GM12878 (cell line): ENCODE data around the gene CRYAA. TPM values are rescaled to one million over a fixed set of nuclear protein-coding genes. Genes with fewer than 3 reads are reported as not detected.

Source experiments
- ATAC-seq: fragments of 200-7000 bp; cut with Tn5 transposase; 3 replicates; pipeline ENCODE4 v1.9.1; 2020; ENCODE audit warnings: mild to moderate bottlenecking, moderate library complexity
- BruUV-seq: library from RNA; stranded (reverse); fragments of 400-500 nt; replicated peaks from 2 replicates; lab custom pipeline; 2021; lab: Mats Ljungman, UMichigan
- CTCF ChIA-PET: fragments of 300-600 bp; sonication (Branson Sonifier 250); formaldehyde crosslinking; extraction: SDS; loops from one replicate; lab custom pipeline; 2021; ENCODE audit warnings: inconsistent platforms; lab: Yijun Ruan, JAX
- POLR2A ChIA-PET: fragments of 350-600 bp; formaldehyde crosslinking; extraction: SDS; loops from one replicate; lab custom pipeline; 2021; ENCODE audit warnings: inconsistent platforms; lab: Charles Lee
- RAD21 ChIA-PET: fragments of 300-600 bp; sonication (Branson Sonifier 250); formaldehyde crosslinking; loops from one replicate; lab custom pipeline; 2023; ENCODE audit warnings: antibody characterized with exemption; ENCODE audit not compliant: unreplicated experiment; lab: Charles Lee
- SMC1A ChIA-PET: fragments of 300-600 bp; sonication (Branson Sonifier 250); formaldehyde crosslinking; loops from one replicate; lab custom pipeline; 2023; ENCODE audit not compliant: unreplicated experiment, uncharacterized antibody; lab: Charles Lee
- DNase-seq: peaks from one replicate; pipeline ENCODE4 v3.0.0-alpha.2; 2011; ENCODE audit warnings: low read depth, low spot score
- FAIRE-seq: peaks from 3 replicates; lab custom pipeline; 2011; peaks lifted over from hg19 to GRCh38; lab: Jason Lieb, UNC
- H2AFZ ChIP-seq: 2 replicates; pipeline ENCODE4 v1.6.0; 2011; ENCODE audit warnings: low read depth, low read length, control low read depth; ENCODE audit not compliant: control insufficient read depth
- H3K27ac ChIP-seq: 2 replicates; pipeline ENCODE4 v1.5.1; 2011; ENCODE audit warnings: control low read depth; ENCODE audit not compliant: control insufficient read depth, insufficient read depth
- H3K27me3 ChIP-seq, 2 experiments: replicated peaks in 1 of 2; 2 replicates each; pipeline versions ENCODE4 v1.6.0 to v1.6.1; 2011; ENCODE audit warnings: low read length in 1 of 2; ENCODE audit not compliant: control insufficient read depth in 2 of 2, insufficient read depth in 2 of 2
- H3K36me3 ChIP-seq, 2 experiments: 2 replicates each; pipeline ENCODE4 v1.5.1; 2011; ENCODE audit warnings: low read length in 1 of 2; ENCODE audit not compliant: control insufficient read depth in 2 of 2, insufficient read depth in 2 of 2
- H3K4me1 ChIP-seq: 2 replicates; pipeline ENCODE4 v1.6.1; 2011; ENCODE audit warnings: mild to moderate bottlenecking, low read length, moderate library complexity, mixed read lengths; ENCODE audit not compliant: control insufficient read depth, insufficient read depth
- H3K4me2 ChIP-seq: 2 replicates; pipeline ENCODE4 v1.6.0; 2011; ENCODE audit warnings: control low read depth; ENCODE audit not compliant: control insufficient read depth, insufficient read depth
- H3K4me3 ChIP-seq: fragments of 200-600 bp; sonication (generic); 2 replicates; pipeline ENCODE4 v1.5.1; 2016
- H3K79me2 ChIP-seq: 2 replicates; pipeline ENCODE4 v1.6.0; 2011; ENCODE audit warnings: low read length; ENCODE audit not compliant: control insufficient read depth, insufficient read depth
- H3K9ac ChIP-seq: 2 replicates; pipeline ENCODE4 v1.8.0; 2011; ENCODE audit warnings: low read length, control low read depth, mixed read lengths; ENCODE audit not compliant: control insufficient read depth, insufficient read depth
- H3K9me3 ChIP-seq: replicated peaks from 3 replicates; pipeline ENCODE4 v1.5.1; 2011; ENCODE audit warnings: mild to moderate bottlenecking, low read length; ENCODE audit not compliant: control insufficient read depth, insufficient read depth
- H4K20me1 ChIP-seq: 2 replicates; pipeline ENCODE4 v1.6.0; 2011; ENCODE audit not compliant: control insufficient read depth, insufficient read depth
- ATF7 ChIP-seq: fragments of 450-650 bp; IDR thresholded peaks from 2 replicates; pipeline ENCODE4 v1.6.1; 2016; ENCODE audit warnings: low read depth, mild to moderate bottlenecking
- CEBPB ChIP-seq, 2 experiments: fragments of 150-350 bp in 1 of 2; IDR thresholded peaks; 2 replicates each; pipeline ENCODE4 v1.6.1; 2012 to 2014; ENCODE audit warnings: low read depth in 2 of 2, low read length in 2 of 2, borderline replicate concordance in 1 of 2, inconsistent platforms in 1 of 2
- CREB1 ChIP-seq: IDR thresholded peaks from 2 replicates; pipeline ENCODE4 v1.6.1; 2012; ENCODE audit warnings: low read depth, mild to moderate bottlenecking, inconsistent platforms
- CREM ChIP-seq: IDR thresholded peaks from 2 replicates; pipeline ENCODE4 v1.6.1; 2014; ENCODE audit warnings: antibody characterized with exemption, low read depth
- EED ChIP-seq: sonication (generic); IDR thresholded peaks from 2 replicates; pipeline ENCODE4 v1.6.1; 2016; ENCODE audit warnings: antibody characterized with exemption, low read depth
- FOXM1 ChIP-seq: IDR thresholded peaks from 2 replicates; pipeline ENCODE4 v1.6.1; 2012; ENCODE audit warnings: low read depth, mild to moderate bottlenecking, inconsistent platforms, low read length, moderate library complexity
- MXI1 ChIP-seq: fragments of 150-350 bp; IDR thresholded peaks from 2 replicates; pipeline ENCODE4 v1.6.1; 2011; ENCODE audit warnings: low read depth, mild to moderate bottlenecking, inconsistent platforms, low read length, improper control_type of control experiment
- MYC ChIP-seq: IDR thresholded peaks from 2 replicates; pipeline ENCODE4 v1.6.1; 2011; ENCODE audit warnings: mild to moderate bottlenecking, low read length, moderate library complexity, inconsistent platforms; ENCODE audit not compliant: insufficient read depth, insufficient replicate concordance, insufficient read length, severe bottlenecking
- SPI1 ChIP-seq: IDR thresholded peaks from 2 replicates; pipeline ENCODE4 v1.6.1; 2011; ENCODE audit warnings: low read depth, mild to moderate bottlenecking, low read length, moderate library complexity, borderline replicate concordance; ENCODE audit not compliant: insufficient read depth
- SUZ12 ChIP-seq: fragments of 200-600 bp; sonication (generic); IDR thresholded peaks from one replicate; pipeline ENCODE4 v1.6.1; 2018; ENCODE audit warnings: antibody characterized with exemption, mild to moderate bottlenecking; ENCODE audit not compliant: unreplicated experiment
- TCF12 ChIP-seq: IDR thresholded peaks from 2 replicates; pipeline ENCODE4 v1.6.1; 2011; ENCODE audit warnings: low read depth, mild to moderate bottlenecking, low read length
- ZNF207 ChIP-seq: fragments of 450-650 bp; IDR thresholded peaks from 2 replicates; pipeline ENCODE4 v1.6.1; 2014; ENCODE audit warnings: antibody characterized with exemption, mild to moderate bottlenecking, borderline replicate concordance
- WGBS: methylation state at CpG from one replicate; pipeline ENCODE4 v1.1.6; 2016; ENCODE audit warnings: low lambda C conversion rate; ENCODE audit not compliant: insufficient replicate concordance, insufficient coverage; ENCODE audit errors: missing lambda C conversion rate; 5-methylcytosine and 5-hydroxymethylcytosine counted together
- in situ Hi-C: fragments of 300-500 bp; cut with MboI; formaldehyde crosslinking; loops from 9 replicates; pipeline ENCODE4 v1.14.3; 2018; ENCODE audit warnings: mixed read lengths
- intact Hi-C: fragments of 100-400 bp; cut with micrococcal nuclease; formaldehyde crosslinking; loops from one replicate; pipeline ENCODE4 v1.14.2; 2022; ENCODE audit not compliant: unreplicated experiment
- polyA plus RNA-seq, 11 experiments: library from polyadenylated mRNA; depleted of rRNA in 4 of 11; unstranded in 6 of 11; stranded (reverse) in 5 of 11; fragments of >200 nt; fragmentation: Nextera tagmentation in 4 of 11; fragmentation: Illumina TruSeq in 1 of 11; extraction: Ambion mirVana in 4 of 11; extraction: Trizol in 1 of 11; gene quantifications; 1 replicate in 1 of 11; 2 replicates in 10 of 11; pipeline versions ENCODE4 v1.2.1 to v1.2.3, GENCODE V29; 2011 to 2016; ENCODE audit warnings: inconsistent platforms in 2 of 11, missing spikeins in 2 of 11, low read depth in 1 of 11
- total RNA-seq, 4 experiments: library from RNA; depleted of rRNA in 3 of 4; stranded (reverse); fragments of >200 nt in 3 of 4; fragmentation: Illumina TruSeq in 1 of 4; extraction: Trizol in 1 of 4; gene quantifications; 2 replicates each; pipeline versions ENCODE4 v1.2.1 to v1.2.3, GENCODE V29; 2013 to 2021
- TF ChIP-seq, protein P1 (sequence below): IDR thresholded peaks from 2 replicates; pipeline ENCODE4 v1.6.1; 2012; ENCODE audit warnings: improper control_type of control experiment, low read depth, low read length; ENCODE audit not compliant: insufficient replicate concordance
- TF ChIP-seq, protein P2 (sequence below): fragments of 150-350 bp; IDR thresholded peaks from 2 replicates; pipeline ENCODE4 v1.6.1; 2014; ENCODE audit warnings: mild to moderate bottlenecking, low read depth, low read length

CRYAA gene
- total and polyA plus RNA-seq, 10 of the 15 experiments (the other 5 are each of a cell fraction or from before 2014, with no cell fraction given) = not detected

DNA sequence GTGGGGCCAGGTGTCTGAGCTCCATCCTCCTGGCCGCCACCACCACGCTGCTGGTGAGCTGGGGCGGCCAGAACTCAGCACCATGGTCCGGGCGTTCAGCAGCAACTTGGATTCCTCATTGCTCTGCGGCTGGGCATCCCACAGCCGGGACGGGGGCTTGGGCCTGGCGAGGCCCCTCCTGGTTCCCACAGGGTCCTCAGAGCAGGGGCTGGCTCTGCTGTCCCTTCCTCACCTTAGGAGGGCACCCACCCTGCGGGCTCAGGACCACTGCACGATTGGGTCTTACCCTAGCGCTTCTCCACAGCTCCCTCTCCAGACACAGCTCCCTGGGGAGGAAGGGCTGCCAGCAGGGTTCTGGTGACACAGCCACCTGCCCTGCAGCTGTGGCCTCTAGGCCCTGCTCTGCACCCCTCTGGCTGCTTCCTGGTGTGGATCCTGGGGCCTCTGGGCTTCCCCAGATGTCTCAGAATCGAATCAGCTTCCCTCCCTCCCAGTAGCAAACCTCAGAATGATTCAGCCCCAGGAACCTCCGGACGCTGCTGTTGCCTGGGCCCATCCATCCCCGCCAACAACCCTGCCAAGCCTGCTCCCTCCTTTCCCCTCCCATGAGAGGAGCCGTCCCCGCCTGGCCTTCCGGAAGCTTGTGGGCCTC lies 25.0 kb downstream of the CRYAA start (continued):
- no peak for TF ChIP-seq SUZ12
- TF ChIP-seq TCF12 = 0 out of 2 replicates have a peak, but pooled peaks have one; percentile 23
- no peak for TF ChIP-seq FOXM1
- TF ChIP-seq ZNF207 = no peak
- no peak for TF ChIP-seq ATF7
- no peak for TF ChIP-seq MXI1
- TF ChIP-seq, all 136 proteins: peak for 4

DNA sequence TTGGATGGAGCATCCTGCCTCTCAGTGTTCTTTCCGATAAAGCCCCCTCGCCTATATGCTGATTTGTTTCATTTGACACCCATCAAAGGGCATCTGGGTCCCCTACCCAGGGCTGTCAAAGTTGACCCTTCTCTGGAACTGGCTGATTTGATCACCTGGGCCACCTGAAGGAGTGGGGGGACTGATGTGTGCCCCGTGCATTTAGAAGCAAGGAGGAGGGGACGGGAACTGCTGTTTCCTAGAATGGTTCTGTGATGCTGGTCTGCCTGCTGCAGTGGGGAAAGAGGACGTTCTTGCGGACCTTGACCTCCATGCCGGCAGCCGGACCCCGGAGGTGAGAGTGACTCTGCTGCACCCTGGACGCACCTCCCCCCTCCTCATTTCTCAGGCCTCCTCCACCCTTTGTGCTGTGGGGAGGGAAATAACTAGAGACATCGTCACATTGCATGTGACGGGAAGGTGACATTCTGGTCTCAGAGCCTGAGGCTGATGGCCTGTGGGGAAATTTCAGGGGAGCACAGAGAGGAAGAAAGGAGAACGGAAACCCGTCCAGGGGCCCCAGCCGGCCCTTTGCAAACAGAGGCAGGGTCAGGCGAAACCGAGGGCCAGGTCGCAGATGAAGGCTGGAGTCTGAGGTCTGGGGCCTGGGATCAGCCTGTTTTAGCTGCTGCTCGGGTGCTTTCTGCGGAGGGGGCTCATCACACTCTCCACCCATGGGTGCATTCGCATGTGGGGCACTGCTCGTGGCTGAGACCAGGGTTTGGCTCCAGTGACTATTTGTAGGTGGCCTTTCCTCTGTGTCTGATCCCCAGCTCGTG lies 25.7 kb downstream of the CRYAA start:
- Histone ChIP-seq H3K4me2 (peak overlapping the region; percentile 4; the same call in 1 of the 2 replicates), H3K4me1 (peaks cover 16% of the 10 kb centered on the region), H3K79me2 (no peaks in the 10 kb centered on the region), H3K9me3 (no peaks in the 10 kb centered on the region; the same call in 2 of the 3 replicates), H3K27ac (no peak overlapping the region), H4K20me1 (no peaks in the 10 kb centered on the region), H3K36me3 (no peaks in the 10 kb centered on the region), H3K9ac (no peak overlapping the region), H3K27me3 (no peaks in the 10 kb centered on the region), H3K4me3 (no peak overlapping the region), H2AFZ (peak overlapping the region; percentile 37)
- ChIA-PET CTCF (no interaction called here), SMC1A (no interaction called here), RAD21 (no interaction called here), POLR2A (no interaction called here)
- FAIRE-seq (no peak), DNase-seq (no peak), ATAC-seq (peak; percentile 73)
- WGBS = 31% methylated on average over 23 of the region's 23 CpGs
- in situ Hi-C loops (no loop called here), intact Hi-C loops (no loop called here)
- no TSS peak for BruUV-seq
- TF ChIP-seq, protein P1, sequence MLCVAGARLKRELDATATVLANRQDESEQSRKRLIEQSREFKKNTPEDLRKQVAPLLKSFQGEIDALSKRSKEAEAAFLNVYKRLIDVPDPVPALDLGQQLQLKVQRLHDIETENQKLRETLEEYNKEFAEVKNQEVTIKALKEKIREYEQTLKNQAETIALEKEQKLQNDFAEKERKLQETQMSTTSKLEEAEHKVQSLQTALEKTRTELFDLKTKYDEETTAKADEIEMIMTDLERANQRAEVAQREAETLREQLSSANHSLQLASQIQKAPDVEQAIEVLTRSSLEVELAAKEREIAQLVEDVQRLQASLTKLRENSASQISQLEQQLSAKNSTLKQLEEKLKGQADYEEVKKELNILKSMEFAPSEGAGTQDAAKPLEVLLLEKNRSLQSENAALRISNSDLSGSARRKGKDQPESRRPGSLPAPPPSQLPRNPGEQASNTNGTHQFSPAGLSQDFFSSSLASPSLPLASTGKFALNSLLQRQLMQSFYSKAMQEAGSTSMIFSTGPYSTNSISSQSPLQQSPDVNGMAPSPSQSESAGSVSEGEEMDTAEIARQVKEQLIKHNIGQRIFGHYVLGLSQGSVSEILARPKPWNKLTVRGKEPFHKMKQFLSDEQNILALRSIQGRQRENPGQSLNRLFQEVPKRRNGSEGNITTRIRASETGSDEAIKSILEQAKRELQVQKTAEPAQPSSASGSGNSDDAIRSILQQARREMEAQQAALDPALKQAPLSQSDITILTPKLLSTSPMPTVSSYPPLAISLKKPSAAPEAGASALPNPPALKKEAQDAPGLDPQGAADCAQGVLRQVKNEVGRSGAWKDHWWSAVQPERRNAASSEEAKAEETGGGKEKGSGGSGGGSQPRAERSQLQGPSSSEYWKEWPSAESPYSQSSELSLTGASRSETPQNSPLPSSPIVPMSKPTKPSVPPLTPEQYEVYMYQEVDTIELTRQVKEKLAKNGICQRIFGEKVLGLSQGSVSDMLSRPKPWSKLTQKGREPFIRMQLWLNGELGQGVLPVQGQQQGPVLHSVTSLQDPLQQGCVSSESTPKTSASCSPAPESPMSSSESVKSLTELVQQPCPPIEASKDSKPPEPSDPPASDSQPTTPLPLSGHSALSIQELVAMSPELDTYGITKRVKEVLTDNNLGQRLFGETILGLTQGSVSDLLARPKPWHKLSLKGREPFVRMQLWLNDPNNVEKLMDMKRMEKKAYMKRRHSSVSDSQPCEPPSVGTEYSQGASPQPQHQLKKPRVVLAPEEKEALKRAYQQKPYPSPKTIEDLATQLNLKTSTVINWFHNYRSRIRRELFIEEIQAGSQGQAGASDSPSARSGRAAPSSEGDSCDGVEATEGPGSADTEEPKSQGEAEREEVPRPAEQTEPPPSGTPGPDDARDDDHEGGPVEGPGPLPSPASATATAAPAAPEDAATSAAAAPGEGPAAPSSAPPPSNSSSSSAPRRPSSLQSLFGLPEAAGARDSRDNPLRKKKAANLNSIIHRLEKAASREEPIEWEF = no peak
- TF ChIP-seq MYC (no peak), CEBPB (IDR thresholded peaks at IDR 0.05; ENCODE audit: borderline replicate concordance in 1 of 2, low read depth in 2 of 2, low read length in 2 of 2) (no peak), CREB1 (0 out of 2 replicates have a peak, but pooled peaks have one; percentile 8), CREM (no peak), EED (0 out of 2 replicates have a peak, but pooled peaks have one; percentile 14), SPI1 (peak; percentile 67; the same call in 1 of the 2 replicates)
- TF ChIP-seq, protein P2, sequence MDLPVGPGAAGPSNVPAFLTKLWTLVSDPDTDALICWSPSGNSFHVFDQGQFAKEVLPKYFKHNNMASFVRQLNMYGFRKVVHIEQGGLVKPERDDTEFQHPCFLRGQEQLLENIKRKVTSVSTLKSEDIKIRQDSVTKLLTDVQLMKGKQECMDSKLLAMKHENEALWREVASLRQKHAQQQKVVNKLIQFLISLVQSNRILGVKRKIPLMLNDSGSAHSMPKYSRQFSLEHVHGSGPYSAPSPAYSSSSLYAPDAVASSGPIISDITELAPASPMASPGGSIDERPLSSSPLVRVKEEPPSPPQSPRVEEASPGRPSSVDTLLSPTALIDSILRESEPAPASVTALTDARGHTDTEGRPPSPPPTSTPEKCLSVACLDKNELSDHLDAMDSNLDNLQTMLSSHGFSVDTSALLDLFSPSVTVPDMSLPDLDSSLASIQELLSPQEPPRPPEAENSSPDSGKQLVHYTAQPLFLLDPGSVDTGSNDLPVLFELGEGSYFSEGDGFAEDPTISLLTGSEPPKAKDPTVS = no peak
